HG02938 (cell line): ENCODE measurements around the gene VPS18.
"Not testable (repeated sequence)": the region's sequence is repeated elsewhere in the genome, so short reads cannot be mapped to it uniquely, and the experiment has no call there.

ENCODE experiments used
- ATAC-seq: cut with Tn5 transposase; IDR thresholded peaks from one replicate; pipeline ENCODE4 v1.9.1; 2021; ENCODE audit warnings: mild to moderate bottlenecking, moderate library complexity; ENCODE audit not compliant: unreplicated experiment

VPS18 gene

GRCh38 chr15:40893733-40894680 lies at the start of gene VPS18:
TSS of gene VPS18 (plus strand) at chr15:40894450. CDS start at chr15:40894769, 319 bp downstream.
- ATAC-seq: peak; percentile 74

GRCh38 chr15:40844696-40845030 lies 49.6 kb upstream of the VPS18 start:
- no peak for ATAC-seq

GRCh38 chr15:40845036-40845435 lies 49.2 kb upstream of the VPS18 start:
- no peak for ATAC-seq

- ATAC-seq: no peak
These were observed 48.6 kb upstream of the VPS18 start for GRCh38 chr15:40845511-40846284.

- no peak for ATAC-seq
These were observed 47.4 kb upstream of the VPS18 start for GRCh38 chr15:40846841-40847222.

- ATAC-seq: no peak
These were observed 46.9 kb upstream of the VPS18 start for GRCh38 chr15:40847223-40847961.

- ATAC-seq: no peak
These were observed 43.6 kb upstream of the VPS18 start for GRCh38 chr15:40850576-40851112.

GRCh38 chr15:40852529-40852928 lies 41.7 kb upstream of the VPS18 start:
- no peak for ATAC-seq

- ATAC-seq: no peak
These were observed 40.9 kb upstream of the VPS18 start for GRCh38 chr15:40853241-40853890.

GRCh38 chr15:40854161-40854560 lies 40.1 kb upstream of the VPS18 start:
- ATAC-seq: no peak

GRCh38 chr15:40855706-40856234 lies 38.5 kb upstream of the VPS18 start:
- no peak for ATAC-seq

- no peak for ATAC-seq
These were observed 37.5 kb upstream of the VPS18 start for GRCh38 chr15:40856746-40857145.

- ATAC-seq: no peak
These were observed 36.5 kb upstream of the VPS18 start for GRCh38 chr15:40857601-40858341.

- ATAC-seq: no peak
These were observed 35.5 kb upstream of the VPS18 start for GRCh38 chr15:40858706-40859105.

GRCh38 chr15:40859206-40859851 lies 34.9 kb upstream of the VPS18 start:
- no peak for ATAC-seq

- not testable (repeated sequence) for ATAC-seq
These were observed 33.1 kb upstream of the VPS18 start for GRCh38 chr15:40861147-40861546.

- no peak for ATAC-seq
These were observed 30.5 kb upstream of the VPS18 start for GRCh38 chr15:40863660-40864270.

- ATAC-seq: no peak
These were observed 27.1 kb upstream of the VPS18 start for GRCh38 chr15:40867199-40867598.

GRCh38 chr15:40869686-40870085 lies 24.6 kb upstream of the VPS18 start:
- ATAC-seq: no peak
